ENCODE data around the gene PBX4.

PBX4 gene

DNA sequence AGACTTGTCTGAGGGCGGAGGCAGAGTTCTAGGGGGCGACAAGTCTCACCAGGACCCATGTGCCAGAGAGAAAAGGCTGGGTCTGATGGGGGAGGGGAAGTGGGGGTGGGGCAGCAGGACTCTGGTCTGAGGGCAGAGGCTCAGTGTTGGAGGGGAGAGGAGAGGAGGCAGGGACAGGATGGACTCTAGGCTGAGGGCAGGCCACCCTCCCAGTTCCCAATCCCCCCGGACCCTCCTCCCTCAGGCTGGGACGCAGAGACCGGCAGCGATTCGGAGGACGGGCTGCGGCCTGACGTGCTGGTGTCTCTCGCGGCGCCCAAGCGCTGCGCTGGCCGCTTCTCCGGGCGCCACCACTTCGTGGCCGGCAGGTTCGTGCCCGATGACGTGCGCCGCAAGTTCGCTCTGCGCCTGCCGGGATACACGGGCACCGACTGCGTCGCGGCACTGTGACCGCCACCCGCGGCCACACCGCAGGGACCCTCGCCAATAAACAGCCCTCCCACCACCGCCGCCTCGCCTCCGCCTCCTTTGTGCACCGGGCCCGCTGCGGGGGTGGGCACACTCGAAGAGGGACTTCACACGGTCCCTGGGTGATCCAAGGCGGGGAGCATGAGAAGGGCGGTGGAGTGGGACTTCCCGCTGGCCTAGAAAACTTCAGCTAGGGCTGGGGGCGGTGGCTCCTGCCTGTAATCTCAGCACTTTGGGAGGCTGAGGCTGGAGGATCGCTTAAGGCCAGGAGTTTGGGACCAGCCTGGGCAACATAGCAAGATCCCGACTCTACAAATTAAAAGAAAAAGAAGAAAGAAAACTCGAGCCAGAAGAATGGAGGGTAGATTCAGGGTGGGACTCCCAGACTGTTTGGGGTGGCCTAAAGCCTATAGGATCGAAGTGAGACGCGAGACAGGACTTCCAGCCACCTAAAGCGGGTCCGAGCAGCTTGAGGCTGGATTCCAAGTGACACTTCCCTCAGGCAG is 81.1 kb downstream of the PBX4 start:
- DNase-seq: no peak

DNA sequence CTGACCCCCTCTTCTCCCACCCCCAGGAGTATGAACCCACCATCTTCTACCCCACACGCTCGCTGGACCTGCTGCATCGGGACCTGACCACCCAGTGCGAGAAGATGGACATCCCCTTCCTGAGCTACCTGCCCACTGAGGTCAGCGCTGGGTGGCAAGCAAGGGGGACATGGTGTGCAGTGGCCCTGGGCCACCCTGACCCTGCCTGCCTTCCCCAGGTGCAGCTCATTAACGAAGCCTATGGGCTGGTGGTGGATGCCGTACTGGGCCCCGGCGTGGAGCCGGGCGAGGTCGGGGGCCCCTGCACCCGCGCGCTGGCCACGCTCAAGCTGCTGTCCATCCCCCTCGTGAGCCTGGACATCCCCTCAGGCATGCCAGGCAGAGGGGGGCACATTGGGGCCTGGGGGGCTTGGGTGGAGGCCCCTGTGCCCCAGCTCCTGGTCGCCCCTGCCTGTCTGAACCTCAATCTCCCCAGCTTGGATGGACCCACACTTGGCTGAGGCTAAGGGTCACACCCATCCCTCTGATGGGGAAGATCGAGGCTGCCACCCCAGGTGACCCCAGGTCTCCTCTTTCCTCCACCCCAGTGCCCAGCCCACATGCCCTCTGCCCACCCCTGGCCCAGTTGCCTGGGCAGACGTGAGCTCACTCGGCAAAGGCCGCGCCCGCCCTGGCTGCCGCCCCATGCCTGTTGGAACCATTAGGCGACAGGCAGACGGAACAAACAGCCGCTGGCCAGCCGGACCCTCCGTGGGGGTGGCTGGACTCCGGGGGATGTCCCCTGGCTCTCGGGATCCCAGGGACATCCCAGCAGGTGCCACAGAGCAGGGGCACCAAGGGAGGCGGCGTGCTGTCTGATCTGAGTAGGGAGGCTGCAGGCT is 82.9 kb downstream of the PBX4 start:
- DNase-seq: no peak

DNA sequence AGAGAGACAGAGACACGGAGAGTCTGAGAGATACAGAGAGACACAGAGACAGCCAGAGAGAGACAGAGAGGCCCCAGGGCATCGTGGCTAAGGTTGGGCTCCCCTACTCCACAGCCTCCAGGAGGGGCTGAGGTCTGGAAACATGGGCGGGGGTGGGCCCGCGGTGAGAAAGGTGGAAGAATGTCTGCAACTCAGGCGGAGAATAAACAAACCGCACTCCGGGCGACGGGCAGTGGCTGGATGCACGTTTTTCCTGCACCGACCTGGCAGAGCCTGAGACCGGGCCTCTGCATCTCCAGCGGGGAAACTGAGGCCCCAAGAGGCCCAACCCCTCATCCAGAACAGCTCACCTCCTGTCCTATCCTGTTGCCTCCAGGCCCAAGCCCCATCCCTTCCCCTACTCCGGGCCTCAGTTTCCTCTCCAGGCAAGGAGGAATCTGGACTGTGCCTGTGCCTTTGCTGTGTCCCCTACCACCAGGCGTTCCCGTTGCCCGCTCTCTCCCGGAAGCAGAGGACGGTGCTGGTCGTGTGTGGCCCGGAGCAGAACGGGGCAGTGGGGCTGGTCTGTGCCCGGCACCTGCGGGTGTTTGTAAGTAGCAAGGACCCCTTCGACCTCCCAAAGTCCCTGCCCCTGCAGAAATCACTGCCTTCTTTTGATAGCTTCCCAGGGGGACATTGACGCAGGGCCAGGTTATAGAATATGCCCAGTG is 83.8 kb downstream of the PBX4 start:
- DNase-seq: no peak

DNA sequence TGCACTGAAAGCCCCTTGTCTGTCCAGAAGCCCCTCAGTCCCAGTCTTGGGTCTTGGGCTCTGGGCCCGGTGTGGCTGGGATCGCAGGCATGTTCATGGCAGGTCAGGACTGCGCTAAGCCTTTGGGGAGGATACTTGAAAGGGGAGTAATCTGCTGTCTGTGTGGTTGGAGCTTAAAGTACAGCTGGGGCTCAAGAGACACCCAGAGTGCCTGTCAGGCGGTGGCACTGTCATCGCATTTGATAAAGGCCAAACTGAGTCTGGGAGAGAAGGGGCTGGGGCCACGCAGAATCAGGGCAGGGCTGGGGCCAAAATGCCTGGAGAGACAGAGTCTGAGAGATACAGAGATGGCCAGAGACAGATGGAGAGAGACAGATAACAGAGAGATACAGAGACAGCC is 84.6 kb downstream of the PBX4 start:
- no peak for DNase-seq

DNA sequence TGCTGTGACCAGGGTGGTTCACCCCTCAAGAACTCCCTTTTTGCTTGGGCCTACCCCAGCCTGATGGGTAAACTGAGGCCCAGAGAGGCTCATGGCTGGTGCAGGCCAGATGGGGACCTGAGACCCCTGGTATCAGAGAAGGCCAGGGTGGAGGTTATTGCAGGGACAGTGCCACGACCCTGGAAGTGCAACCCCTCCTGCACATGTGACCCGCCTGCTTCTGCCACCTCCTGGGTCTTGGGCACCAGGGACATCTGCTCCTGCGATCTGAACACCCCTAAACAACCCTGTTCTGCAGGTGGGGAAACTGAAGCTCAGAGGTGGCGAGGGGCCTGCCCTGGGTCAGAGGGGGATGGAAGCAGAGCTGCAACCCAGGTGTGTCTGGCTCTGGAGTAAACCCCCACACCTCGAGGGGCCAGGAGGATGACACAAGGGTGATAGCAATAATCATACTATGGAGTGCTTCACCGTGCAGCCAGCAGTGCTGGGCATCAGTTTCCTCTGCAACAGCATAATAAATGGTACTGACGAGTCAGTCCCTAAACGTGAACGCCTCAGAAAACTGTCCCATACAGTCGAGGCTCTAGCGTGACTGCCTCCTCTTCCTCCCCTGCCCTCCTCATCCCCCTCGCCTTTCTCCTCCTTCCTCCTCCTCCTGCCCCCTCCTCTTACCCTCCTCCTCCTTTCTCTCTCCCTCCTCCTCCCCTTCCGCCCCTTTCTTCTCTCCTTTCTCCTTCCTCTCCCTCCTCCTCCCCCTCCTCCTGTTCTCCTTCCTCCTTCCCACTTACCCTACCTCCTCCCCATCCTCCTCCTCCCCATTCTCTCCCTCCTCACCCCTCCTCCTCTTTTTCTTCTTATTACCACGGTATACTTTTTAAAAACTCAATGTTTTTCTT is 85.4 kb downstream of the PBX4 start:
- DNase-seq: no peak

DNA sequence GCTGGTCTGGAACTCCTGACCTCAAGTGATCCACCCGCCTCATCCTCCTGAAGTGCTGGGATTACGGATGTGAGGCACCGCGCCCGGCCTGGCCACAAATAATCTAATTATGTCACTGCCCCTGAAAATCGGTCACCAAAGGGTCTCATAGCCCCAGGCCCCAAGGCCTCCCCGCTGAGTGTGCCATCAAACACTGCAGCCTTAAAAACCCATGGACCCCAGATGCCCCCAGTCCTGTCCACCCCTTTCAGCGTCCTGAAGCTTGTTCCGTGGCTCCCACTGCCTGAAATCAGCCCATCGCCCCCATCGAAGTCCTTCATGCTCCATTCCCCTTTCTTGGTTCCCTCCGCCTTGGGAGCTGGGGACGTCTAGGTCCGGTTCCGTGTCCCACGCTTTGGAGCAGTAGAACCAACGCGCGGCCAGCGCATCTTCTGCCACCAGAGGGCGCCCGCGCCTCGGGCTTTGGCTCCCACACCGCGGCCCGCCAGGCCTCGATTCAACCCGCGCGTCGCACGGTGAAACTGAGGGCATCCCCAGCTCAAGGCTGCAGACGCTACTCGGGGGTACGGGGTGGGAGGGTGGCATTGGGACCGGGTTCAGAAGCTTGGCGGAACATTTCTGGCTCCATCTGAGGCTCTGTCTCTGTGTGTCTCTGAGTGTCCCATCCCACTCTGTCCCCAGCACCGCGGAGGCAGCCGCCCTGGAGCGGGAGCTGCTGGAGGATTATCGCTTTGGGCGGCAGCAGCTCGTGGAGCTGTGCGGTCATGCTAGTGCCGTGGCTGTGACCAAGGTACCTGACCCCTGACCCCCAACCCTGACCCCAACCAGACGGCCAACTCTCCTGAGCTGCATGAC is 86.3 kb downstream of the PBX4 start:
- peak; percentile 94 for DNase-seq

DNA sequence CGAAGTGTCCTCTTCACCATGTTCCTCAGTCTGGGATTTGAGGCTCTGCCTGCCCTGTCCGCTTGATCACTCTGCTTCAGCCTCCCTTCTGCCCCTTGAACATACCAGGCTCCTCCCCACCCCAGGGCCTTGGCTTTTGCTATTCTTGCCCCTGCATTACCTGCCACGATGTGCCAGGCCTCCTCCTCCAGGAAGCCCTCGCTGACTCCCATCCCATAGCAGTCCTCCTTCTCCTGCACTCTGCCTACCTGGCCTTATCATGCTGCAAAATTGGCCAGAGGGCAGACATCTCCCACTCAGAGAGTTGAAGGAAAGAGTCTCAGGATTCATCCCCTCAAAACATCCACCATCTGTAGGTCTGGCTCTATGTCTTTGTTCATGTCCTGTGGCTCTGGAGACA is 87.6 kb downstream of the PBX4 start:
- no peak for DNase-seq

DNA sequence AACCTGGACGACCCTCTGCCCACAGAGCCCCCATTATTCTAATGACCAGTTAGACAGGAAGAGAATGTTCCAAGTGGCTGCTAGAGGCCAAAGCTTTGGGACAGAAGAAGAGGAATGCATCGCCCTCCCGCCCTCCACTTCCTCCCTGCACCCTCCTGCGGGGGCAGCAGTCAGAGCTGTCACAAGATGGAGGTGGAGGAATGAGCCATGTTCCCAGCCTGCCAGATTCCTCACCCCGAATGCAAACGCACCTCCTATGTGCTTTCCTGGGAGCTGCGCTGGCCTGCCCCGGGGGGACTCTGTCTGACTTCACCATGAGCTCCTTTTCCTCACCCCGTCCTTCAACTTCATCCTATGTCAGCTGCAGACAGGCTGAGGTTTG is 88.1 kb downstream of the PBX4 start:
- DNase-seq: no peak

DNA sequence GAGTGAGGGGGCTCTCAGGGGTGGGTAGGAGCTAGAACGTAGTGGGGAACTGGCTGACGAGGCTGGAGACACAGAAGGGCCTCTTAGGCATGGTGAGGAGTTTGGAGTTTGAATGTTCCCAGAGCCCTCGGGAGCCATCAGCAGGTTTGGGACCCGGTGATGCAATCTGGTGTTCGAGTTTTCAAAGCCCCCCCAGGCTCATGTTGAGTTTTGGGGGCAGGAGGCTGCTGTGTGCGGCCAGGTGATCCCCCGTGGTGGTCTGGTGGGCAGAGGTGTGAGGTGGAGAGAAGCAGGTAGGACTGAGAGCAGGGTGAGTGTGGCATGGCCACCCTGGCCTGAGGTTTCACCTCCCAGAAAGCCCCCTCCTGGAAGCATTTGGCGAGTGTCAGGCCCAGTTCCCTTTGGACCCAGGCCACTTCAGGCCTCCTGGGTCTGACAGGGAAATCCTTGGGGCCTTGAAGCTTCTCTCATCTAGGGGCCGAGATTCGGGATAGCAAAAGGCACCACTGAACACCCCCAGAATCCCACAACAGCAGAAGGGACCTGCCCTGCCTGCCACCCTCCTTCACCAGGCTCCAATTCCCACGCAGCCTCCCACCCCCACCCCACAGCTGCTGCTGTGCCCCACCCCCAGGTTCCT is 88.6 kb downstream of the PBX4 start:
- no peak for DNase-seq

DNA sequence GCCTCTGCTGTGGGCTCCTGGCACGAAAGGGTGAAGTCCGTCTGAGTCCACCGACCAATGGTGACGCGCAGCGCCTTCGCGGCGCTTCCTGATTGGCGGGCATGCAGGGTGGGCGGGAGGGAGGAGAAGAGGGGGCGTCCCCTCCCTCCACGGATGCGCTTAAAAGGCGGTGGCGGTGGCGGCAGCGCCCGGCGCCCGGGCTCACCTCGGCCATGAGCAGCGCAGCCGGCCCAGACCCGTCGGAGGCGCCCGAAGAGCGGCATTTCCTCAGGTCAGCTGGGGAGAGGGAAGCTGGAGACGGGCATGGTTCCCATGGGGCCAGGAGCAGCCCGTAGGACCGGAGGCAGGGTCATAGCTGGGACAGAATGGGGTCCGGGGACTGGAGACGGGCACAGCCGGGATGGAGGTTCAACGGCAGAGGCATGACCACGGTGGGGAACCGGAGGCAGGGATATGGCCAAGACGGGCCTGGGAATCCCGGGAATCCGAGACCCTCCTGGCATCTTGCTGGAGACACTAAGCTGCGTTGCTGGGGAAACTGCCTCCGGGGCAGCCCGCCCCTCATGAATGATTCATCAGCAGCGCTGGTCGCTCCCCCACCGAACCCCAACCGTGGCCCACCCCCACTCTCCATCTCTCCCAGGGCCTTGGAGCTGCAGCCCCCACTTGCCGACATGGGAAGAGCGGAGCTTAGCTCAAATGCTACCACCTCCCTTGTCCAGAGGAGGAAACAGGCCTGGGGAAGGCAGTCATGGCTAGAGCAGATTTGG is 89.6 kb downstream of the PBX4 start, which contains the start of gene YJEFN3:
Gene YJEFN3 (plus strand): TSS at position 191 of the 770 bp plus-strand sequence. CDS start 22 bp downstream, at position 213.
- no peak for DNase-seq

DNA sequence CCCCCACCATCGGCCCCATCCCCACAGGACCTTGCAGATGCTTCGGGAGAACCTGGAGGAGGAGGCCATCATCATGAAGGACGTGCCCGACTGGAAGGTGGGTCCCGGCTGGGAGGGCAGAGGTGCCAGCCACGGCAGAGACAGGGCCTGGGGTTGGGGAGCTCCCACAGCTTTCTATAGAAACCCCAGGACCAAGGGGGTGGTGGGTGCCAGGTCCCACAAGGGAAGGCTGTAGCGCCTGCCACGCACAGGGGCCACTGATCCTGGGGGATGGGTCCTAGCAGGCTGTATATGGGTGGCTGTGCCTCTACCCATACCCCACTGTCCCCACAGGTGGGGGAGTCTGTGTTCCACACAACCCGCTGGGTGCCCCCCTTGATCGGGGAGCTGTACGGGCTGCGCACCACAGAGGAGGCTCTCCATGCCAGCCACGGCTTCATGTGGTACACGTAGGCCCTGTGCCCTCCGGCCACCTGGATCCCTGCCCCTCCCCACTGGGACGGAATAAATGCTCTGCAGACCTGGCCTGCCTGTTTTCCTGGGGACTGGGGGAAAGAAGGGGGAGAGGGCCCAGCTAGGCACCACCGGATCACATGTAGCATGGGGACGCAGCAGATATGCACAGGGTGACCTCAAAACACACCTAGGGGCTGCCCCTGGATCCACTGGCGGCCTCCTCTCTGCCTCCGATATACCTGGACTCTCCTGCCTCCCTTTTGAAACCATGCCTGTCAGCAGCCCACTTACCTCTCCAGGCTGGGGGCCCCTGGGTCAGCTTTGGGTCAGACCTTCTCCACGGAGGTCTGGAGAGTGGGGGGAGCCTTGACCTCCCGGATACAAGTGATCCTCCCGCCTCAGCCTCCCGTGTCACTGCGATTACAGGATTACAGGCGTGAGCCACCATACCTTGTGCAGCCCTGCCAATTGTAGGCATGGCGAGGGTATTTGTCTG is 90.5 kb downstream of the PBX4 start:
- DNase-seq: no peak

DNA sequence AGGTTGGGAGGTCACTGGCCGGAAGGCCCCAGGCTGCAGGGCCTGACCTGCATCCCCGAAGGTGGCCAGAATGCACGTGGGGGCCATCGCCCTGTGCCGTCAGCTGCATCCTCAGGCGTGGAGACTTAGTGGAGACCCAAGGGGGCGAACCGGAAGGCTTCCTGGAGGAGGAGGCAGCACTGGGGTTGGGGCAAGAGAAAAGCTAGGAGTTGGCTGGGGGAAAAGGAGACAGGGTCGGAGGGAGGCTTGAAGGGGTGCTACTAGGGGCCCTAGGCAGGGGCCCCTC is 91.2 kb downstream of the PBX4 start:
- DNase-seq: no peak

DNA sequence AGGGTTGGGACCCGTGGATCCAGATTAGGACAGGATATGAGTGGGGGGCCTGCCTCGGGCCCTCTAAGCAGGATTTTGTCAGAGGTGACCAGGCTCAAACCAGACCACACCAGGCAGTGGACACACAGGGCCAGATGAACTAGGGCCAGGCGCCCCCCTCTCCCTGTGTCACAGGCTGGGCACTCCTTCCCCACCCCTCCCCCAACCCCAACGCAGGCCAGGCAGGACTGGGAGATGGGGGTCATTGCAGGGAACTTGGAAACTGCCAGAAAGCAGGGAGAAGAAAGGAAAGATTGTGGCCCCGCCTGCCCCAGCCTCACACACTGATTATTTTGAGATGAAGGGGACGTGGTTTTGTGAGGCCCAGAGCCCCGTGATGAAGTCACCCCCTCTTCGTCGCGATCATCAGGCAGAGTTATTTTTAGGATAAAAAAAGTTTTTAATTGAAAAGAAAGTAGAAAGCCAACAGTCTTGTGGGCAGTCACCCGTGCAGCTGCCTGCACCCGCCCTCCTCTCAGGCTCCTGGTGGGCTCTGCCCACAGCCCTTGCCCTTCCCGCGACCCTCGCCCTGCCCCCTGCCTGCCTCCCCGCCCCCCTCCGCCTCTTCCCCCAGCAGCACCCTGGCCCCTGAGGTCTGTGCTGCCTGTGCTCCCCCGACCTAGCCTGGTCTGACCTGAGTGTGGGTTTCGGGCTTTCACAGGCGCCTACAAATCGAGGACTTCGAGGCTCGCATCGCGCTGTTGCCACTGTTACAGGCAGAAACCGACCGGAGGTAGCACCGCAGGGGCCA is 91.7 kb downstream of the PBX4 start:
- DNase-seq: no peak

DNA sequence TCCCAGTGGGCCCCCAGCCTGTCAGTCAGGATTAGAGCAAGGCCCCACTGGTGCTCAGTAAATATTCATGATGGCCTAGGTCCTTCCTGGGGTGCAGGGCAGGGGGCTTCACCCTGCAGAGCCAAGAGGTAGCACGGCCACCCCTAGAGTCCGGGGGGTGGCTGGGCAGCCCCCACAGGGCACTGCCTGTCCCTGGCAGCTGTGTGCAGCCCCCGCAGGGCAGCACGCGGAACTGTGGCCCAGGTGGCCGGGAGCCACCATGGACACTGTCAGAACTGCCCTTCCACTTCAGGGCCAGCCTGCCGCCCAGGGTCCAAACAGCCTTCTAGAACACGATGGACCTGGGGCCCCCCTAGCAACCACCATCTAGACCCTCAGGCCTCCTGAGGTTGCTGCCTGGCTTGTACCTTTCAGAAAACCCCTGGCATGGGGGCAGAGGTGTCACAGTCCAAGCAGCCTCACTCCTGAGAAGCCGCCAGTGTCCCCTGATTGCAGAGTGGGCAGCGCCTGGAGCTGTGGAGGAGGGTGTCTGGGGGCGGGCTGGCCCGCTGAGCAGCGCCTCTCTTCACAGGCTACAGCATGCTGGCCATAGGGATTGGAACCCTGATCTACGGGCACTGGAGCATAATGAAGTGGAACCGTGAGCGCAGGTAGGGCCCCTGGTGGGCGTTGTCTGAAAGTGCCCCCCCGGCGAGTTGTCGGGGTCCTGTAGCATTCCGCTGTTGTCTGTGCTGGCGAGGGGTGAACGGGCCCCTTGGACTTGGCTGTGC is 92.7 kb downstream of the PBX4 start:
- no peak for DNase-seq

DNA sequence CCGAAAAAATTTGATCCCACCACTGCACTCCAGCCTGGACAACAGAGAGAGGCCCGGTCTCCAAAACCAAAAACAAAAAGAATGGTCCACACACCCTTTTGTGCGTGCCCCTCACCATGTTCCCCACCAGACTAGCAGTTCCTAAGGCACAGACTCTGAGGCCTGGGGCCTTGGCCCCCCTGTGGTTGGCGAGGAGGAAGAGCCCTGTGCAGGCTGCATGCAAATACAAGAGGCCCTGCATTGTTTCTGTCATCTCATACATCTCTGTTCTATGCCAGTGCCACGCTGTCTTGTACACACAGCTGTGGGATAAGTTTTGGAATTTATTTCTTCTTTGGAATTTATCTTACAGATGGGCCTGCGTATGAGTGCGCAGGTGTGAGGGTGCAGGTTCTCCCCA is 94.4 kb downstream of the PBX4 start:
- DNase-seq: no peak

DNA sequence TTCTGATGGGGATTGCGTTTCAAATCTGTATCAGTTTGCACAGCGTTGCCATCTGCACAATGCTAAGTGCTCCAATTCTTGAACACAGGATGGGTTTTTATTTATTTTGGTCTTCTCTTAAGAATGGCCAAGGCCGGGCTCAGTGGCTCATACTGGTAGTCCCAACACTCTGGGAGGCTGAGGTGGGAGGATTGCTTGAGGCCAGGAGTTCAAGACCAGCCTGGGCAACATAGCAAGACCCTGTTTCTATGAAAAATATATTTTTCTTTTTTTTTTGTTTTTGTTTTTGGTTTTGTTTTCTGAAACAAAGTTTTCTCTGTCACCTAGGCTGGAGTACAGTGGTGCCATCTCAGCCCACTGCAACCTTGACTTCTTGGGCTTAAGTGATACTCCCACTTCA is 95.3 kb downstream of the PBX4 start:
- DNase-seq: no peak

DNA sequence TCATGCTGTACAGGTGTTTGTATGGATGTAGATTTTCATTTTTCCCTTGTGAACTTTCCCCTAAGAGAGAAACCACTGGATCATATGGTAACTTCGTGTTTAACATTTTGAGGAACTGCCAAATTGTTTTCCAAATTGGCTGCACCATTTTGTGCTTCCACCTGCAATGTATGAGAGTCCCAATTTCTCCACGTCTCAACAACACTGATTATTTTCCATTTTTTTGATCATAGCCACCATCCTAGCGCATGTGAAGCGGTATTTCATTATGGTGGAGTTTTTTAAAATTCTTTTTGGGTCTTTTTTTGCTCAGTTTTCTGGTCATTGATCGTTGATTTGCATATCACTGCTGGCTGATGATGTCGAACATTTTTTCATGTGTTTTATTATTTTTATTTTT is 97.5 kb downstream of the PBX4 start:
- DNase-seq: no peak
